ENCODE measurements around the gene ATP8A1. TPM values are rescaled to one million over a fixed set of nuclear protein-coding genes. Genes with fewer than 3 reads are reported as not detected.

The ATP8A1 gene
- total and polyA plus RNA-seq, 4 donors: 0.65 to 15.9 (median 5.9) TPM

DNA sequence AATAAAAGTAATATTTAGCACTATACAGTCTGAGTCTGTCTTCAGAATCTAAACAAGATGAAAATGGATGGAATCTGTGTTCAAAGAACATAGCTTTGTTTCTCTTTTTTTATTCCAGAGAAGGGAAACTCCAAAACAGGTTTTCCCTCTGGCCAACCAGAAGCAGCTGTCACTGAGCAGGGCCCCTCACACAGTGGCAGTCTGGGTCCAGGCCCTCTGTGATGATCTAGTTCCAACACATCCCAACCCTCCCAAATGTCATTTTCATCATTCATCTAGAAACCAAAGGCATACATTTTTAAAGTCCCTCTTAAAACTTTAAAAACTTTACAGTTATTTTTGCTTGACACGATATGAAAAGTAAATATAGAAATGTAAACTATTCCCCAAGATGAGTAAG is 70.1 kb downstream of the ATP8A1 start (continued):
- TF ChIP-seq, protein P1, sequence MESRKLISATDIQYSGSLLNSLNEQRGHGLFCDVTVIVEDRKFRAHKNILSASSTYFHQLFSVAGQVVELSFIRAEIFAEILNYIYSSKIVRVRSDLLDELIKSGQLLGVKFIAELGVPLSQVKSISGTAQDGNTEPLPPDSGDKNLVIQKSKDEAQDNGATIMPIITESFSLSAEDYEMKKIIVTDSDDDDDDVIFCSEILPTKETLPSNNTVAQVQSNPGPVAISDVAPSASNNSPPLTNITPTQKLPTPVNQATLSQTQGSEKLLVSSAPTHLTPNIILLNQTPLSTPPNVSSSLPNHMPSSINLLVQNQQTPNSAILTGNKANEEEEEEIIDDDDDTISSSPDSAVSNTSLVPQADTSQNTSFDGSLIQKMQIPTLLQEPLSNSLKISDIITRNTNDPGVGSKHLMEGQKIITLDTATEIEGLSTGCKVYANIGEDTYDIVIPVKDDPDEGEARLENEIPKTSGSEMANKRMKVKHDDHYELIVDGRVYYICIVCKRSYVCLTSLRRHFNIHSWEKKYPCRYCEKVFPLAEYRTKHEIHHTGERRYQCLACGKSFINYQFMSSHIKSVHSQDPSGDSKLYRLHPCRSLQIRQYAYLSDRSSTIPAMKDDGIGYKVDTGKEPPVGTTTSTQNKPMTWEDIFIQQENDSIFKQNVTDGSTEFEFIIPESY (IDR thresholded peaks at IDR 0.05): no peak

DNA sequence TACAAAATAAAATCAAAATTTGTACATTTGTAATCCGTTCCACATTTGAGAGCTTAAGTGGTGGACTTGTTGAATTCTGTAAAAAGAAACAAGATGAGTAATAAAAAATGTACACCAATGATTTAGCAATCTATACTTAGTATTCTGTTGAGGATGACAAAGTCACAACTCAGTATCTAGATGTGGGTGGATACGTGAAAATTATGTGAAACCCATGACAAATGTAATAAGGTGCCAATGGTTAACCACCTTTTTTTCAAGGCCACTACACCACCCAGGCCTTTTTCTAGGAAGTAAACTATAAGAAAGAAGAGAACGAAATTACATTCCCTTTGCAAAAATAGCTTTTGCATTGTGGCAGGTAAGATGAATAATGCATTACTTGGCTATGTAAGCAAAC is 77.0 kb downstream of the ATP8A1 start:
- H3K9me3 ChIP-seq (ENCODE audit: control insufficient read depth in 4 of 4, low read length in 3 of 4): no peaks in the 10 kb centered on the region
- no peaks in the 10 kb centered on the region for H3K27me3 ChIP-seq (ENCODE audit: control insufficient read depth in 4 of 4, insufficient read depth in 4 of 4, low read length in 3 of 4)
- no peak overlapping the region for H3K27ac ChIP-seq (ENCODE audit: low read depth in 1 of 2, low read length in 2 of 2)
- no peak overlapping the region for H3K9ac ChIP-seq (ENCODE audit: low read depth in 1 of 2, low read length in 2 of 2)
- WGBS: 91% methylated on average over 3 of the region's 3 CpGs
- H3K4me3 ChIP-seq (ENCODE audit: low read depth in 1 of 3, low read length in 3 of 3): no peak overlapping the region
- no peak for DNase-seq (ENCODE audit: low spot score)
- no peaks in the 10 kb centered on the region for H3K36me3 ChIP-seq (ENCODE audit: control insufficient read depth in 4 of 4, insufficient read depth in 3 of 4, low read depth in 1 of 4, low read length in 3 of 4)
- no peaks in the 10 kb centered on the region for H3K4me1 ChIP-seq (ENCODE audit: control insufficient read depth in 4 of 4, insufficient read depth in 4 of 4, low read length in 3 of 4)
- TF ChIP-seq HNF4A (conservative IDR thresholded peaks at IDR 0.05) (no peak), JUND (IDR thresholded peaks at IDR 0.05) (no peak), SP1 (IDR thresholded peaks at IDR 0.05) (no peak)
- TF ChIP-seq, protein P1 (IDR thresholded peaks at IDR 0.05): no peak
- TF ChIP-seq, protein P2, sequence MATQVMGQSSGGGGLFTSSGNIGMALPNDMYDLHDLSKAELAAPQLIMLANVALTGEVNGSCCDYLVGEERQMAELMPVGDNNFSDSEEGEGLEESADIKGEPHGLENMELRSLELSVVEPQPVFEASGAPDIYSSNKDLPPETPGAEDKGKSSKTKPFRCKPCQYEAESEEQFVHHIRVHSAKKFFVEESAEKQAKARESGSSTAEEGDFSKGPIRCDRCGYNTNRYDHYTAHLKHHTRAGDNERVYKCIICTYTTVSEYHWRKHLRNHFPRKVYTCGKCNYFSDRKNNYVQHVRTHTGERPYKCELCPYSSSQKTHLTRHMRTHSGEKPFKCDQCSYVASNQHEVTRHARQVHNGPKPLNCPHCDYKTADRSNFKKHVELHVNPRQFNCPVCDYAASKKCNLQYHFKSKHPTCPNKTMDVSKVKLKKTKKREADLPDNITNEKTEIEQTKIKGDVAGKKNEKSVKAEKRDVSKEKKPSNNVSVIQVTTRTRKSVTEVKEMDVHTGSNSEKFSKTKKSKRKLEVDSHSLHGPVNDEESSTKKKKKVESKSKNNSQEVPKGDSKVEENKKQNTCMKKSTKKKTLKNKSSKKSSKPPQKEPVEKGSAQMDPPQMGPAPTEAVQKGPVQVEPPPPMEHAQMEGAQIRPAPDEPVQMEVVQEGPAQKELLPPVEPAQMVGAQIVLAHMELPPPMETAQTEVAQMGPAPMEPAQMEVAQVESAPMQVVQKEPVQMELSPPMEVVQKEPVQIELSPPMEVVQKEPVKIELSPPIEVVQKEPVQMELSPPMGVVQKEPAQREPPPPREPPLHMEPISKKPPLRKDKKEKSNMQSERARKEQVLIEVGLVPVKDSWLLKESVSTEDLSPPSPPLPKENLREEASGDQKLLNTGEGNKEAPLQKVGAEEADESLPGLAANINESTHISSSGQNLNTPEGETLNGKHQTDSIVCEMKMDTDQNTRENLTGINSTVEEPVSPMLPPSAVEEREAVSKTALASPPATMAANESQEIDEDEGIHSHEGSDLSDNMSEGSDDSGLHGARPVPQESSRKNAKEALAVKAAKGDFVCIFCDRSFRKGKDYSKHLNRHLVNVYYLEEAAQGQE (IDR thresholded peaks at IDR 0.05): no peak
- TF ChIP-seq, protein P3, sequence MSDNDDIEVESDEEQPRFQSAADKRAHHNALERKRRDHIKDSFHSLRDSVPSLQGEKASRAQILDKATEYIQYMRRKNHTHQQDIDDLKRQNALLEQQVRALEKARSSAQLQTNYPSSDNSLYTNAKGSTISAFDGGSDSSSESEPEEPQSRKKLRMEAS (IDR thresholded peaks at IDR 0.05): no peak

DNA sequence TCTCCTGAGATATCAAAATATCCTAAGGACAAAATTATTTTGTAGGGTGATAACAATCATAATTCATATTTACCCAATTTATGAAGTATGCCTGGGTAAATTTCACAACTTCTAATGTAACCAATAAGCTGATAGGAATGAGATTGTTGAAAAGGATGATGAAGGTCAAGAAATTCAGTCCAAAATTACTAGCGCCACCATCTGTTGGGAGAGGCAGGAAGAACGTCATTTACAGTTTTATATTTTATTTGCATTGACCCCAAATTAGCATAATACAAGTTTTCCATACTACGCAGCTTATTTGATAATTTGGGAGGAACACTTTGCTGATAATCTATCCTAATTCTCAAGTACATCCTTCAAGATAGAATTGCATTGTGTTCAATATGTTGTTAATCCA is 78.7 kb downstream of the ATP8A1 start:
- H3K27ac ChIP-seq (ENCODE audit: low read depth in 1 of 2, low read length in 2 of 2): no peak overlapping the region
- no peak overlapping the region for H3K9ac ChIP-seq (ENCODE audit: low read depth in 1 of 2, low read length in 2 of 2)
- H3K36me3 ChIP-seq (ENCODE audit: control insufficient read depth in 4 of 4, insufficient read depth in 3 of 4, low read depth in 1 of 4, low read length in 3 of 4): no peaks in the 10 kb centered on the region
- H3K9me3 ChIP-seq (ENCODE audit: control insufficient read depth in 4 of 4, low read length in 3 of 4): no peaks in the 10 kb centered on the region
- no peak overlapping the region for H3K4me3 ChIP-seq (ENCODE audit: low read depth in 1 of 3, low read length in 3 of 3)
- DNase-seq (ENCODE audit: low spot score): no peak
- H3K4me1 ChIP-seq (ENCODE audit: control insufficient read depth in 4 of 4, insufficient read depth in 4 of 4, low read length in 3 of 4): no peaks in the 10 kb centered on the region
- WGBS: 92% methylated on average over 3 of the region's 3 CpGs
- no peaks in the 10 kb centered on the region for H3K27me3 ChIP-seq (ENCODE audit: control insufficient read depth in 4 of 4, insufficient read depth in 4 of 4, low read length in 3 of 4)
- TF ChIP-seq HNF4A (conservative IDR thresholded peaks at IDR 0.05) (no peak), RXRA (IDR thresholded peaks at IDR 0.05) (no peak), SP1 (IDR thresholded peaks at IDR 0.05) (no peak), TAF1 (conservative IDR thresholded peaks at IDR 0.05) (no peak), HNF4G (IDR thresholded peaks at IDR 0.05) (no peak), FOXA2 (IDR thresholded peaks at IDR 0.05) (no peak), EGR1 (IDR thresholded peaks at IDR 0.05; ENCODE audit: low read depth in 2 of 2) (no peak), NR2F2 (IDR thresholded peaks at IDR 0.05) (no peak), YY1 (IDR thresholded peaks at IDR 0.05) (no peak), FOXA1 (IDR thresholded peaks at IDR 0.05) (no peak), GABPA (IDR thresholded peaks at IDR 0.05 in 1 of 2, conservative IDR thresholded peaks at IDR 0.05 in 1 of 2) (no peak), JUND (IDR thresholded peaks at IDR 0.05) (no peak), RAD21 (IDR thresholded peaks at IDR 0.05) (no peak)
- TF ChIP-seq, protein P1 (IDR thresholded peaks at IDR 0.05): no peak
- TF ChIP-seq, protein P2 (IDR thresholded peaks at IDR 0.05): no peak
- TF ChIP-seq, protein P4, sequence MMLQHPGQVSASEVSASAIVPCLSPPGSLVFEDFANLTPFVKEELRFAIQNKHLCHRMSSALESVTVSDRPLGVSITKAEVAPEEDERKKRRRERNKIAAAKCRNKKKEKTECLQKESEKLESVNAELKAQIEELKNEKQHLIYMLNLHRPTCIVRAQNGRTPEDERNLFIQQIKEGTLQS (IDR thresholded peaks at IDR 0.05): no peak
